ENCODE data around the gene PLN. TPM values are rescaled to one million over a fixed set of nuclear protein-coding genes. Genes with fewer than 3 reads are reported as not detected.

PLN gene
- total RNA-seq, 1 experiment from 2014 or later: not detected

DNA sequence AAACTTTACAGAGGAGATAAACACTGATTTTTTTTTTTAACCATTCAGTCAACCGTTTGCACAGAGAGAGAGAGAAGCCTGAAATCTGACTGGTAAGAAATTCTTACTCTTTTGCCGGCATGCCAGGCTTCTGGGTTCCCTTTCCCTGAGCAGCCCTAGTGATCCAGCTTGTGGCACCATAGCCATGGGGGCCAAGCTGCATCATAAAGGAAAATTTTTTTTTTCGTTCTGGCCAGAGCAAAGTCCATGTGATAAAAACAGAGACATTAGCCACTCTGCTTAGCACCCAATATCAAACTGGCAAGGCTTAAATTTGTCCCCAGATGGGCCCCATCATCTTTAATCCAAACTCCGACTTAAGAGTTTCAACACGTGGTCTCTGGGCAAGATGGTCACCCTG, 58.8 kb downstream of the PLN start:
- CTCF ChIA-PET: no interaction called here

More for the DNA sequence above, 58.8 kb downstream of the PLN start:
- Histone ChIP-seq H3K4me2 (ENCODE audit: low read length) (no peak overlapping the region), H3K4me3 (ENCODE audit: low read length) (no peak overlapping the region), H3K9ac (ENCODE audit: low read length) (no peak overlapping the region), H3K27ac (ENCODE audit: low read length) (no peak overlapping the region), H3K9me3 (ENCODE audit: low read length) (no peaks in the 10 kb centered on the region), H2AFZ (ENCODE audit: low read length) (no peak overlapping the region), H3K9me2 (replicated peaks; ENCODE audit: low read length) (no peaks in the 10 kb centered on the region), H3K79me2 (ENCODE audit: low read length) (no peaks in the 10 kb centered on the region), H3K36me3 (ENCODE audit: low read depth, low read length) (no peaks in the 10 kb centered on the region), H4K20me1 (ENCODE audit: low read length) (no peaks in the 10 kb centered on the region), H3F3A (ENCODE audit: low read length, unreplicated experiment) (no peaks in the 10 kb centered on the region), H3K27me3 (ENCODE audit: low read length) (no peaks in the 10 kb centered on the region), H3K4me1 (ENCODE audit: insufficient read depth, low read length) (no peaks in the 10 kb centered on the region)
- intact Hi-C loops (cut with micrococcal nuclease): no loop called here
- no peak for DNase-seq
- ATAC-seq: no peak
- BruUV-seq (replicated peaks): no TSS peak
- POLR2A ChIA-PET (ENCODE audit: unreplicated experiment): interaction anchor here (0.6 kb wide), 1 partner anchor 158 kb away, joined by 3 read pairs; no protein-coding TSS in a partner anchor
- TF ChIP-seq EZH2phosphoT487 (IDR thresholded peaks at IDR 0.05; ENCODE audit: borderline replicate concordance, low read length): no peak
- TF ChIP-seq, protein P1, sequence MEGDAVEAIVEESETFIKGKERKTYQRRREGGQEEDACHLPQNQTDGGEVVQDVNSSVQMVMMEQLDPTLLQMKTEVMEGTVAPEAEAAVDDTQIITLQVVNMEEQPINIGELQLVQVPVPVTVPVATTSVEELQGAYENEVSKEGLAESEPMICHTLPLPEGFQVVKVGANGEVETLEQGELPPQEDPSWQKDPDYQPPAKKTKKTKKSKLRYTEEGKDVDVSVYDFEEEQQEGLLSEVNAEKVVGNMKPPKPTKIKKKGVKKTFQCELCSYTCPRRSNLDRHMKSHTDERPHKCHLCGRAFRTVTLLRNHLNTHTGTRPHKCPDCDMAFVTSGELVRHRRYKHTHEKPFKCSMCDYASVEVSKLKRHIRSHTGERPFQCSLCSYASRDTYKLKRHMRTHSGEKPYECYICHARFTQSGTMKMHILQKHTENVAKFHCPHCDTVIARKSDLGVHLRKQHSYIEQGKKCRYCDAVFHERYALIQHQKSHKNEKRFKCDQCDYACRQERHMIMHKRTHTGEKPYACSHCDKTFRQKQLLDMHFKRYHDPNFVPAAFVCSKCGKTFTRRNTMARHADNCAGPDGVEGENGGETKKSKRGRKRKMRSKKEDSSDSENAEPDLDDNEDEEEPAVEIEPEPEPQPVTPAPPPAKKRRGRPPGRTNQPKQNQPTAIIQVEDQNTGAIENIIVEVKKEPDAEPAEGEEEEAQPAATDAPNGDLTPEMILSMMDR (conservative IDR thresholded peaks at IDR 0.05; ENCODE audit: low read depth, low read length): no peak

Other genes starting within 250 kb of the PLN start
- 3.9 and 7.8 TPM in 2 replicates for gene CEP85L, start 103.3 kb downstream of the PLN start, total RNA-seq (2014; rRNA removed)